Stimulated activated naive CD8-positive, alpha-beta T cell treated with anti-CD3 and anti-CD28 coated beads, Interleukin-15, amount 100 ng/mL, for 72 hours (primary cell): Measurements from ENCODE around the gene FAM181A.

Experiments used
- ATAC-seq: fragments of 150-1000 bp; cut with Tn5 transposase; 2 replicates; pipeline ENCODE4 v1.10.0; 2021; ENCODE audit warnings: mild to moderate bottlenecking, moderate library complexity
- DNase-seq, 2 donors: peaks; one replicate each; pipeline ENCODE4 v3.0.0; 2021 to 2022
- H3K27ac Mint-ChIP-seq, 2 donors: one replicate each; pipeline ENCODE4 v1.8.0; 2022; ENCODE audit warnings: mild to moderate bottlenecking in 2 of 2, mixed read lengths in 2 of 2, moderate library complexity in 2 of 2
- H3K27me3 Mint-ChIP-seq: one replicate; pipeline ENCODE4 v1.8.0; 2022; ENCODE audit warnings: mixed read lengths
- H3K4me1 Mint-ChIP-seq: one replicate; pipeline ENCODE4 v1.8.0; 2022; ENCODE audit warnings: mild to moderate bottlenecking, mixed read lengths
- H3K4me3 Mint-ChIP-seq, 2 donors: one replicate each; pipeline ENCODE4 v1.8.0; 2022; ENCODE audit warnings: mild to moderate bottlenecking in 2 of 2, mixed read lengths in 2 of 2, moderate library complexity in 1 of 2
- H3K9me3 Mint-ChIP-seq, 2 donors: one replicate each; pipeline ENCODE4 v1.8.0; 2022; ENCODE audit warnings: mixed read lengths in 2 of 2

The FAM181A gene

GRCh38 chr14:93950948-93951634, 23.9 kb downstream of the FAM181A start:
- no peak for DNase-seq
- no peaks in the 10 kb centered on the region for H3K9me3 Mint-ChIP-seq
- peaks cover 65% of the 10 kb centered on the region for H3K4me1 Mint-ChIP-seq
- ATAC-seq: no peak
- H3K27me3 Mint-ChIP-seq: no peaks in the 10 kb centered on the region
- H3K4me3 Mint-ChIP-seq: no peak overlapping the region
- peak overlapping the region in 1 of 2 donors; percentile 19 for H3K27ac Mint-ChIP-seq

DNA sequence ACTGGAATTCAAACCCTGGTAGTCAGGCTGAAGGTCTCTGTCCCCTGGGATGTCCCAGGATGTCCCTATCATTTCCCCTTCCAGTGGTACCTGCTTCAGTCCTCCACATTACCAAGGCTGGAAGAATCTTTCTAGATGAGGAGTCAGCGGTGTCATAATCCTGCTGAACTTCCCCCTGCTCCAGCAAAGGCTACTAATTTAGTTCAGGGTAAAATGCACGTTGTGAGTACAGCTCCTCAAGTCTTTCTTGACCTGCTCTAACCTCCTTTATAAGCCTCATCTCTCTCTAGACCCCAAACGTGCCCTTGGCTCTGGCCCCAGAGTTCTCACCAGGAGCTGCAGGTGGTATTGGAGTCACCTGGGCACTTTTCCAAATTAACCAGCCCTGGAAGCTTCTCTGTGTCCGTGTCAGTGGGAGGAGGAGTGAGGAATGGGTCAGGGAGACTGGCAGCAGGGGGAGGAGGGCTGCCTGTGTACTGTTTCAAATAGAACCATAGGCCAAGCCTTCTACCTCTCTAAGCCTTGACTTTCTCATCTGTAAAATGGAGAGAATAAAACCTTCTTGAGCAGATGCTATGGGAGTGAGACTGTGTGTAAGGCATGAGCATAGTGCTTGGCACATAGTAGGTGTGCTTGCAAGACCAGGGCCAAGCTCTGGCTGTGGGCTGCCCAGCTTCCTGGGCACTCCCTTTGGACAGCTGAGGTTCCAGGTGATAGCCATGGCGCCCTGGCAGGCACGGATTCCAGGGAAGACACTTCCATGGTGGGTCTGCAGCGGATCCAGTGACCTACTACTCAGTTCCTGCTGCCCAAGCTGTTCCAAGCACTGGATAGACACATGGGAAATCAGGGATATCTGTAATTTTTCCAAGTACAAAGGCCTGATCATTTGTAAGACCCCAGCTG, 24.7 kb downstream of the FAM181A start:
- no peak overlapping the region for H3K27ac Mint-ChIP-seq
- H3K4me3 Mint-ChIP-seq: no peak overlapping the region
- ATAC-seq (no peak), DNase-seq (no peak)
- H3K4me1 Mint-ChIP-seq: peaks cover 73% of the 10 kb centered on the region
- no peaks in the 10 kb centered on the region for H3K9me3 Mint-ChIP-seq
- no peaks in the 10 kb centered on the region for H3K27me3 Mint-ChIP-seq

DNA sequence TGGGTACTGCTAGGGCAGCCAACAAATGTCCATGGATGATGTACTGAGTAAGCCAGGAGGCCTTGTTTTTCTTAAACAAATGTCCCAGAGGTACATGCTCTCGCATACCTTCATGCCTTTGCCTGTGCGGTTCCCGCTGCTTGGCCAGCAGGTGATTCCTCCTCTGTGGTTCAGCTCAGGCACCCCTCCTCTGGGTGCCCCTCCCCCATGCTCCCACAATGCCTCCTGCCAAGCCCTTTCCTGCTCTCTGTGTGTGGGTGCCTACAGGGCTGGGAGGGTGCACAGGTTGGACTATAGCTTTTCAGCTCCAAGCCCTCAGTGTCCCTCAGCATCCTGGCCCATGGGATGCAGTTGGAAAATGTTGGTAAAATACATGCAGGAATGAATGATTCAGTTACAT, 25.7 kb downstream of the FAM181A start:
- DNase-seq: no peak
- H3K27ac Mint-ChIP-seq: no peak overlapping the region
- H3K4me3 Mint-ChIP-seq: peak overlapping the region; percentile 22 to 24
- no peaks in the 10 kb centered on the region for H3K9me3 Mint-ChIP-seq
- H3K27me3 Mint-ChIP-seq: no peaks in the 10 kb centered on the region
- peaks cover 82% of the 10 kb centered on the region for H3K4me1 Mint-ChIP-seq
- no peak for ATAC-seq

- peaks cover 86% of the 10 kb centered on the region for H3K4me1 Mint-ChIP-seq
- peak overlapping the region; percentile 24 to 97 for H3K4me3 Mint-ChIP-seq
These were observed 26.1 kb downstream of the FAM181A start for GRCh38 chr14:93953263-93953662.

DNA sequence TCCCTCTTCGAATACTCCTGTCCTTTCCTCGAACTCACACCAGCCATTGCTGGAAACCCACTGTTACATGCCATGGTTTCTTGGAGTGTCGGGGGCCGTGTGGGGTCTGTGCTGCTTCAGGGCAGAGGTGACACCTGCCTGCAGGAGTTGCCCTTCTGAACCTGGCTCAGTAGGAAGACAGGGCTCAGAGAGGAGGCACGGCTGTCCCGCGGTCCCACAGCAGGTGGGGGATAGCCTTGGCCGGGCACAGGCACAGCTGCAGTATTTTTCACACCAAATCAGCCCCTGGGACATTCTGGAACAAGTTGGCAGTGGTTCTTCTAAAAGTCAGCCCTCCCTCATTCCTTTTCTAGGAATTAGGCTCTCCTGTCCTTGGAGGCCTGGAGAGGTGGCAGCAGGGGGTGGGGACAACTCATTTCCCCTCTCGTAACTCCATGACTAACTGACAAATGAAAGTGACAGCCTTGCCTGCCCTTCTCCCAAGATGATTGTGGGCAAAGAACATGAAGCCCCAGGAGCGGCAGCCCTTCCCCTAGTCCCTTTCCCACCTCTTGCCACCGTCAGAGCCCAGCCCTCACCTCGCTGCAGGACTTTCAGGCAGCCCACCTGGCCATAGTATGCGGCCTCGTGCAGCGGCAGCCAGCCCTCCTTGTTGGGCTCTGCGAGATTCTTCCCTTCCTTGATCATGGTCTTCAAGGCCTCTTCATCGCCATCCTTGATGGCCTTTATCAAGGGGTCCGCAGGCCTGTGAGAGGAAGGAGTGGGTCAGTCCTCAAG, 26.8 kb downstream of the FAM181A start:
- H3K27ac Mint-ChIP-seq: peak overlapping the region in 1 of 2 donors; percentile 21
- peak overlapping the region; percentile 93 to 97 for H3K4me3 Mint-ChIP-seq
- H3K27me3 Mint-ChIP-seq: no peaks in the 10 kb centered on the region
- H3K9me3 Mint-ChIP-seq: no peaks in the 10 kb centered on the region
- ATAC-seq: no peak
- DNase-seq: no peak
- peaks cover 93% of the 10 kb centered on the region for H3K4me1 Mint-ChIP-seq

More at GRCh38 chr14:93953263-93953662, 26.1 kb downstream of the FAM181A start:
- Mint-ChIP-seq H3K27ac (no peak overlapping the region), H3K9me3 (no peaks in the 10 kb centered on the region), H3K27me3 (no peaks in the 10 kb centered on the region)
- no peak for ATAC-seq
- DNase-seq: no peak

DNA sequence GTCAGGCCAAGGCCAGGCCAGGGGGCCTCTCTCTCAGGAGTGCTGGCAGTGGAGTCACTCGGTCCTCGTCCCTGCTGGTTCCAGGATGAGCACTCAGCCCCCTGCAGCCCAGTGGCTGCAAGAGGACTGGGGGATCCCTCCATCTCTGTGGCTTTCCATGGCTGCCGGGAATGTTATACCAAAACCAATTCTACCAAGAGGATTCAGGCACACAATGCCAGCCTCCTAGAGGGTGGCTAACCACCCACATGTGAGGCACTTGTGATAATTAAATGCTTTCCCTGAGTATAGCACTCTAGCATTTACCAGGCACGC, 27.3 kb downstream of the FAM181A start:
- no peak for ATAC-seq
- no peak for DNase-seq
- Mint-ChIP-seq H3K27me3 (no peaks in the 10 kb centered on the region), H3K4me3 (peak overlapping the region; percentile 93 to 97), H3K27ac (peak overlapping the region; percentile 93 to 96), H3K9me3 (no peaks in the 10 kb centered on the region), H3K4me1 (peaks cover 98% of the 10 kb centered on the region)

DNA sequence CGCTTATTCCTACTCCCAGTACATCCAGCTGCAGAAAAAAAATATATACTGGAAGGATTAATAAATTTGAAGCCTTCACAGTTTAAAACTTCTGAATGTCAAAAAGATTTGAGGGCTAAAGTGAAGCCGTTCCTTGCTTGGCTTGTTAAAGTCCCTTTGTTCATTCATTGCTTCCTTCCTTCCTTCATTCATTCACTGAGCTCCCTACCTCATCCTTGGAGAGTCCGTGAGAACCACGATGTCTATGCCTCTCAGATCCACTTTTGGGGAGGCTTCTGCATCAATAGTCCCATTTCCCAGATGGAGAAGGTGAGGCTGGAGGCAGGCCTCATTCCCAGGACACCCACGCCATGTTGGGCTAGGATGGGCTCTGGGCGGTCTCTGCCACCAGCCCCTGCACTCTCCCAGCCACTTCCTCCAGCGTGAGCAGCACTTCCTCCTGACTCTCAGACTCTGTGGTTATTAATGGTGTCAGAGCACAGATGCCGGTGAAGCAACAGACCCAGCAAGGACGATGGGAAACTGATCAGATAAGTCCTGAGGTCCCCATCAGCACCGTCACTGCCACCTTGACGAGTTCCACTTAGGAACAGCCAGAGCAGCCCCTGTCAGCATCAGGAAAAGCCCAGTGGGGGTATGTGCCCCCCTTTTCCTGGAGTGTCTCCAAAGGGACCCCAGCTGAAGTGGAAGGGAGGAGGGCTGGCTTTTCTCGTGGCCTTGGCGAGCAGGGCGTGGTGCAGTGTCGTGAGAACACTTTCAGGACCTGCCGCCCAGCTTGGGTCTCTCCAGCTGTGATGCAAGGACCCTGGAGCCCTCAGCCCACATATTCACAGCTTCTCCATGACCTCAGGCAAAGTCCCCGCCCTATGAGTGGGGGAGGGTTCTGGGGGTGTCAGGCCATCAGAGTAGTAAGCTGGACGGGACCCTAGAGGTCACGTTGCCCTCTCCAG, 28.0 kb downstream of the FAM181A start:
- Mint-ChIP-seq H3K27ac (peak overlapping the region; percentile 93 to 96), H3K4me1 (peaks cover 98% of the 10 kb centered on the region), H3K27me3 (no peaks in the 10 kb centered on the region), H3K9me3 (no peaks in the 10 kb centered on the region), H3K4me3 (peak overlapping the region; percentile 93 to 97)
- DNase-seq: peak in 1 of 2 donors; percentile 57
- ATAC-seq: peak; percentile 34

GRCh38 chr14:93955850-93956481, 28.8 kb downstream of the FAM181A start:
- Mint-ChIP-seq H3K4me3 (peak overlapping the region; percentile 93 to 97), H3K4me1 (peaks cover 98% of the 10 kb centered on the region), H3K9me3 (no peaks in the 10 kb centered on the region), H3K27me3 (no peaks in the 10 kb centered on the region), H3K27ac (peak overlapping the region; percentile 93 to 100)
- DNase-seq (no peak), ATAC-seq (no peak)

- Mint-ChIP-seq H3K27ac (peak overlapping the region; percentile 93 to 100), H3K4me1 (peaks cover 98% of the 10 kb centered on the region)
These were observed 29.6 kb downstream of the FAM181A start for GRCh38 chr14:93956514-93957332.

DNA sequence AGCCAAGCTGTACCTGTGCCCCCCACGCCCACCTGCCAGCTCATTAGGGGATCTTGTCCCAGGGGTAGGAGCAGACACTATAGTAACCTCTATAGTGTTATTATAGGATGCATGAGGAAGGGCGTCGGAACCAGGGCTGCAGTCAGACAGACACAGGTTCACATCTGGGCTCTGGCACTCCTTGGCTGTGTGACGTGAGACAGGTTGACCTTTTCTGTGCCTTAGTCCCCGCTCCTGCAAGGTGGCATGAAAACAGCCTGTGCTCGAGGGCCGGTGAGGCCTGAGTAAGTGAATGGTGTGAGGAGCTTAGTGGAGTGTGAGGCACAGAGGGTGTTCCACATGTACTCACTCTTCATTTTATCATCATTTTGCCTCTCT, 30.2 kb downstream of the FAM181A start:
- Mint-ChIP-seq H3K4me1 (peaks cover 98% of the 10 kb centered on the region), H3K4me3 (peak overlapping the region; percentile 93 to 97), H3K9me3 (no peaks in the 10 kb centered on the region), H3K27me3 (no peaks in the 10 kb centered on the region), H3K27ac (peak overlapping the region; percentile 92 to 100)
- ATAC-seq: no peak
- no peak for DNase-seq

More at GRCh38 chr14:93956514-93957332, 29.6 kb downstream of the FAM181A start:
- peak overlapping the region; percentile 93 to 97 for H3K4me3 Mint-ChIP-seq
- no peaks in the 10 kb centered on the region for H3K9me3 Mint-ChIP-seq
- DNase-seq: no peak
- no peaks in the 10 kb centered on the region for H3K27me3 Mint-ChIP-seq
- ATAC-seq: no peak

- Mint-ChIP-seq H3K9me3 (no peaks in the 10 kb centered on the region), H3K27me3 (no peaks in the 10 kb centered on the region), H3K27ac (peak overlapping the region; percentile 92 to 100), H3K4me3 (peak overlapping the region; percentile 93 to 97), H3K4me1 (peaks cover 100% of the 10 kb centered on the region)
- no peak for ATAC-seq
- DNase-seq: peak in 1 of 2 donors; percentile 39
These were observed 30.8 kb downstream of the FAM181A start for GRCh38 chr14:93957751-93958566.

GRCh38 chr14:93958567-93959238, 31.6 kb downstream of the FAM181A start:
- ATAC-seq (no peak), DNase-seq (no peak)
- peak overlapping the region; percentile 87 to 97 for H3K4me3 Mint-ChIP-seq
- no peaks in the 10 kb centered on the region for H3K27me3 Mint-ChIP-seq
- peaks cover 100% of the 10 kb centered on the region for H3K4me1 Mint-ChIP-seq
- H3K9me3 Mint-ChIP-seq: no peaks in the 10 kb centered on the region
- H3K27ac Mint-ChIP-seq: peak overlapping the region; percentile 98 to 100
